Activated CD8-positive, alpha-beta memory T cell treated with anti-CD3 and anti-CD28 coated beads, Interleukin-2, amount 50 U/mL, for 24 hours (primary cell): Measurements from ENCODE around the gene CPLX3.
"Not testable (repeated sequence)": the region's sequence is repeated elsewhere in the genome, so short reads cannot be mapped to it uniquely, and the experiment has no call there.

ENCODE experiments used
- DNase-seq: peaks from one replicate; pipeline ENCODE4 v3.0.0-alpha.2; 2020; ENCODE audit errors: extremely low read depth

The CPLX3 gene

GRCh38 chr15:74826364-74826819, at the start of gene CPLX3:
Gene CPLX3 (plus strand): TSS chr15:74826627. CDS start chr15:74826704, 77 bp downstream.
- DNase-seq, result no peak

- DNase-seq, result no peak
Observed at GRCh38 chr15:74776821-74777768, 49.3 kb upstream of the CPLX3 start.

- DNase-seq, result no peak
Observed at GRCh38 chr15:74777769-74778598, 48.4 kb upstream of the CPLX3 start.

GRCh38 chr15:74778599-74778970, 47.8 kb upstream of the CPLX3 start:
- no peak for DNase-seq

- DNase-seq, result no peak
Observed at GRCh38 chr15:74779162-74779648, 47.2 kb upstream of the CPLX3 start.

GRCh38 chr15:74780523-74781430, 45.6 kb upstream of the CPLX3 start:
- DNase-seq, result no peak

GRCh38 chr15:74781431-74782258, 44.8 kb upstream of the CPLX3 start, which contains the start of gene CSK:
Gene CSK (plus strand): TSS chr15:74782080. CDS start chr15:74798298, 16,218 bp downstream.
- no peak for DNase-seq

- no peak for DNase-seq
Observed at GRCh38 chr15:74782259-74783071, 44.0 kb upstream of the CPLX3 start.

GRCh38 chr15:74783072-74783807, 43.2 kb upstream of the CPLX3 start:
- DNase-seq, result no peak

GRCh38 chr15:74783808-74784175, 42.6 kb upstream of the CPLX3 start:
- DNase-seq, result no peak

GRCh38 chr15:74784426-74785193, 41.8 kb upstream of the CPLX3 start:
- DNase-seq, result no peak

GRCh38 chr15:74785194-74786032, 41.0 kb upstream of the CPLX3 start:
- DNase-seq, result no peak

GRCh38 chr15:74786081-74786480, 40.3 kb upstream of the CPLX3 start:
- not testable (repeated sequence) for DNase-seq

GRCh38 chr15:74786551-74787165, 39.8 kb upstream of the CPLX3 start:
- no peak for DNase-seq

GRCh38 chr15:74787251-74788041, 39.0 kb upstream of the CPLX3 start:
- DNase-seq, result peak; percentile 84
